Non-pigmented ciliary epithelial cell (primary cell): ENCODE measurements around the gene BDKRB1.

Source experiments
- DNase-seq: peaks from one replicate; pipeline ENCODE4 v3.0.0-alpha.2; 2010; ENCODE audit warnings: low read depth

The BDKRB1 gene

GRCh38 chr14:96255501-96256366, at the start of gene BDKRB1:
BDKRB1 (plus strand) TSS chr14:96256210; CDS start chr14:96263683, 7,473 bp downstream.
- DNase-seq = peak; percentile 75

DNA sequence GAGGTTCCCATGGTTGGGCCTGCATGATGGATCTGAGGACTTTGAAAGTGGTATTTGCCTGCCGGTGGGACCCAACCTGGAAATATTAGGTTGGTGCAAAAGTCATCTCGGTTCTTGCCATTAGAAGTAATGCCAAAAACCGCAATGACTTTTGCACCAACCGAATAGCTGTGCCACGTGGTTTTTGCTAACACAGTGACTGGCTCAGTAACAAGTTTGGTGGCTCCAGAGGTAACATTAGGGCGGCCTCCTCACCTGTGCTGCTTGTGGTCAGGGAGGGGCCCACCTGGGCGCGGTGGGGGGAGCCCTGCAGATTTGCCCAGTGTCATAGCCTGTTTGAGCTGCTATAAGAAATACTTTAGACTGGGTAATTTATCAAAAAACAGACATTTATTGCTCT, 49.5 kb upstream of the BDKRB1 start:
- no peak for DNase-seq

- DNase-seq = no peak
These were observed 48.3 kb upstream of the BDKRB1 start for GRCh38 chr14:96207686-96208085.

GRCh38 chr14:96208739-96209138, 47.3 kb upstream of the BDKRB1 start:
- DNase-seq = no peak

GRCh38 chr14:96212140-96212539, 43.9 kb upstream of the BDKRB1 start:
- DNase-seq = no peak

DNA sequence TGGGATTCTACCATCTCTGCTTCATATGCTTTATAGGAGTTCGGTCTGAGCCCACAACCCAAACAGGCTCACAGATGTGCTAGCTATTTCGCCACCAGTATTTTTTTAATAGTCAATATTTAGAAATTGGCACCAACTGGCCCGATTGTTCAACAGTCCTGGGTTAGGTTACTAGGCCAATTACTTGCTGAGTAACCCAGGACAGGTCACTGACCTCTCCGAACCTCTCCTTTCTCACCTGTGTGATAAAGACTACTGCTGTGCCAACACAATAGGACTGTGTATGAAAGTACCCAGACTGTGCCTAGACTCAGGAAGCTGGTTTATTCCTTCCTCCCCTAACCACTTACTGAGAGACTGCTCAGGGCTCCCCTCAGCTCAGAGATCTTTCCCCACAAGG, 43.1 kb upstream of the BDKRB1 start:
- no peak for DNase-seq

- no peak for DNase-seq
These were observed 42.0 kb upstream of the BDKRB1 start for GRCh38 chr14:96213871-96214465.

- DNase-seq = no peak
These were observed 41.2 kb upstream of the BDKRB1 start for GRCh38 chr14:96214793-96215192.

GRCh38 chr14:96215452-96216244, 40.4 kb upstream of the BDKRB1 start:
- DNase-seq = no peak

GRCh38 chr14:96216627-96217026, 39.4 kb upstream of the BDKRB1 start:
- no peak for DNase-seq

DNA sequence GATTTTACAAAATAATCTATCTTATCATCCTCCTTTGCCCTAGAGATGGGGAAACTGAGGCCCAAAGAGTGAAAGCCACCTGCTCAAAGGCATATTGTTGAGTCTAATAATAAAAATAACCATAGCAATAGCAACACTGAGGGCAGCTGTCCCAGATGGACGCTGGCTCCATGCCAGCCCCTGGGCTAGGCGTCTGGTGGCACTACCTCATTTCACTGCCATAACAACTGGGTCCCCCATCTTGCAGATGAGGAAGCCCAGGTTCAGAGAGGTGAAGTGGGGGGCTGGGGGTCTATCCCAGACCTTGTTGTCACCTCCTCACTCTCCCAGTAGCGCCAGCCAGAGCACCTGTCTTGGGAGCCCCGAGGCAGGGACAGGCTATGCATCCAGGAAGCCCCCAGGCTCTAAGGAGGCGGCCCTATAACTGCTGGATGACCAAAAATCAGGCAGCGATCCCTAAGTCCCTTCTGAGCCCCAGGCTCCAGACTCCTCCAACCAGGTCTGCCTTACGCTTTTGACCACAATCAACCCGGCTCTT, 38.6 kb upstream of the BDKRB1 start:
- no peak for DNase-seq

DNA sequence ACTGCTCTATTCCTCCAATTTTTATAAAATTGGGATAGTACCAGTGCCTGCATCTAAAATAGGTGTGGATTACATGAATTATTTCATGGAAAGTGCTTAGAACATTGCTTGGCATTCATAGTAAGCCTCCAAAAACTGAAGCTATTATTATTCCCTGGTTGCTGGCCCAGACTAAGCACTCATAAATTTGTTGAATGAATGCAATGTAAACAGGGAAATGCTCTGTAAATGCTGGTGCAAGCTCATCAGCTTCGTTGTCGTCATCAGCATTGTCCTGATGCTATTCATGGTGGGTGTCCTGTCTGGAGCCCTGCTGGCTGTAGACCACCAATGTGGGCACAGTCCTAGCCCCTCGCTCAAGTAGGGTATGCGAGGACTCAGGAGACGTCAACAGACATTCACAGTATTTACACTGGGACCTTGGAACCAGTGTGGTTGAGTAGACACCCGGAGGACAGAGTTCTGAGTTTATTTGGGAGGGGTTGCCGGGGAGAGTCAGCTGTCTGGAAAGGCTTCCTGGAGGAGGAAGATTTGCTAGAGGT, 34.8 kb upstream of the BDKRB1 start:
- no peak for DNase-seq

DNA sequence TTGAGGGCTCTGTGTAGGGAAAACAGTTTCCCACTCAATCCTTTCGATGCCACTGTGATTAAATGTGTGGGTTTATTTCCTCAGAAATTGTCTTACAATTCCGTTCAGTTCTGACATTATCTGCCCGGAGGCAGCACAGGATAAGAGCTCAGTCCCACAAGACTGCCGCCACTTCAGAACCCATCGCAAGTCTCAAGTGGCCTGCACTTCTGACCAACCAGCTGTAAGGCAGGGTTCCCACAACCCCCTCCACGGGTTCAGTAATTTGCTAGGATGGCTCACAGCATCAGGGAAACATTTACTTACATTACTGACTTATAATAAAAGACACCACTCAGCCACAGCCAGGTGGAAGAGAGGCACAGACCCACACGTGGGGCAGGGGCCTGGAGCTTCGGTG, 34.2 kb upstream of the BDKRB1 start:
- DNase-seq = no peak

DNA sequence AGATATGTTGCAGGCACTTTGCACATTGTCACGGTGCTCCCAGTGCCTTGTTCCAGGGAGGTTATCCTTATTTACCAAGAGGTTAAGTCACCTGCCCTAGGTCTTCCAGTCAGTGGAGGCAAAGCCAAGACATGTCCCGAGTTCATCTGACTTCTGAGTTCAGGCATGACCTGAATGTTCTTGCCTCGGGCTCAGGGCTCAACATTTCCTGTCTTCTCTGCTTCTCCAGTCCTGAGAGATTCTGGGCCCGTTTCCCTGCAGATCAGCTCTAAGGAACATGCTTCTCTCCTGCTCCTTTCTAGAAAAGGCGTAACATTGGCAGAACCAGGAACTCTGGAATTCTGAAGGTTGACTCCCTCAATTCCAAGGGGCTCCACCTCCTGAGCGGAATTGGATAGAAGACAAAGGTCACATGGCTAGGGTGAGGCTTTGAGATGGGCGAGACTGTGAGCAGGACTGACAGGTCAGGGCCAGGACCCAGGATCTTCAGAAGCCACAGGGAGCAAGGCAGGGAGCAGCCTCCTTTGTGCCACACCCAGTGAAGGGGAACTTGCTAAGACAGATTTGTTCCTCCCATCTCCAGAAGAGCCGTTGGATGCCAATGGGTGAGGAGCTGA, 31.4 kb upstream of the BDKRB1 start:
- DNase-seq = no peak

GRCh38 chr14:96225213-96225612, 30.8 kb upstream of the BDKRB1 start:
- DNase-seq = no peak

DNA sequence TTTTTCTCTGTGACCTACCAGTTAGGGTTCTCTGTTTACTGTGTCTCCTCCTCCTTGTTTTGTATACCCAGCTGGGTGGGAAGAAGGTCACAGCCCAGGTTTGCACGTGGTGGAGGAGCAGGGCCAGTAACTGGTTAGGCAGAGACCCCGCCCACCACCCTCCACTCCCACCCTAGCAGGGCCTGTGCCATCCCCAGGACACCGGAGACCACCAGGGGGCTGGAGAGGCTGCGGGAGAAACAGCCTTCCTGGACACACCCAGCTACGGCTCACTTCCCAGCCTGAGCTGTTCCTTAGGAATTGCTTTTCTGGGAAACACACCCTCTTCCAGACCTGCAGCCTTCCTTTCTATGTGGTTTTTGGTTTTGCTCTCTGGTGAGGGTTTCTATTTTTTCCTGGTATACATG, 30.3 kb upstream of the BDKRB1 start:
- no peak for DNase-seq

DNA sequence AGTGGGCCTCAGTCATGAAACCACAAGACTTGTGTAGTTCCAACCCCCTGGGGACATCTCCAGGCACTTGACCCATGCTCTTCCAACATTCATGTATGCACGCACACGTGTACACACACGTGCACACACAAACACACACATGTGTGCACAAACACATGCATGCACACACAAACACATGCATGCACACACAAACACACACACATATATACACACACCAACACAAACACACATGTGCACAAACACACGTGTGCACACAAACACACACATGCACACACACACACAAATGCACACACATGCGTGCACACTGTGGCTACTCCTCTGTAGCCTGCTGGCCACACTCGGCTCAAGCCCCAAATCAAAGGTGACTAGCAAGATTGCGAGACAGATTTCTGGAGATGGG, 28.6 kb upstream of the BDKRB1 start:
- no peak for DNase-seq

DNA sequence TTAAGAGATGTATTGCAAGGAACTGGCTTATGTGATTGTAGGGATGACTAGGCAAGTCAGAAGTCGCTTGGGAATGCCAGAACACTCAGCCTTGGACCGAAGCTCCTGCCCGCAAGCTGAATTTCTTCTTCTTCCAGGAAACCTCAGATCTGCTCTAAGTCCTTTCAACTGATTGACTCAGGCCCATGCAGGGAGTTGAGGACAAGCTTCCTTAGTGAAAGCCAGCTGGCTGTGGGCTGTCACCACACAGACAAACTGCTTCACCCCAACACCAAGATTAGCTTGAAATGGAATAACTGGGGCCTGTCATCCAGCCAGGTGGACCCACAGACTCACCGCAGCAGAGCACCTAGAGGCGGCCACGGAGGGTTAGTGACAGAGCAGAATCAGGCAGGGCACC, 26.7 kb upstream of the BDKRB1 start:
- DNase-seq = no peak

DNA sequence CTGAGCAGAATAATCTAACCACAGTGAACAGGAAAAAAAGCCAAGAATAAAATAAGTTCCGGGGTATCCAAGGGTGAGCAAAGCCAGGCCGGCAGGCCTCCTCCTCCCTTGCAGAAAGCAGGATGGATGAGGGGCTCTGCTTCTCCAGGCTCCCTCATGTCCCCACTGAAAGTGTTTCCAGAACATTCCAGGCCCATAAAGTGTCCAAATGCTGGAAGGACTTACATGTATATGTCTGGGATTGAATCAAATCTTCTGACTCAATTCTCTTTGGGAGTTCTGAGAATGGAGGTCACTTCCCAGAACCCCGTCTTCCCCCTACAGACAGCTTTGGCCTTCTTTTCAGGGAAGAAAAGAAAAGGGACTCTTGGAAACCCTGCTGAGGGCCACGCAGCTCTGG, 25.0 kb upstream of the BDKRB1 start:
- no peak for DNase-seq

DNA sequence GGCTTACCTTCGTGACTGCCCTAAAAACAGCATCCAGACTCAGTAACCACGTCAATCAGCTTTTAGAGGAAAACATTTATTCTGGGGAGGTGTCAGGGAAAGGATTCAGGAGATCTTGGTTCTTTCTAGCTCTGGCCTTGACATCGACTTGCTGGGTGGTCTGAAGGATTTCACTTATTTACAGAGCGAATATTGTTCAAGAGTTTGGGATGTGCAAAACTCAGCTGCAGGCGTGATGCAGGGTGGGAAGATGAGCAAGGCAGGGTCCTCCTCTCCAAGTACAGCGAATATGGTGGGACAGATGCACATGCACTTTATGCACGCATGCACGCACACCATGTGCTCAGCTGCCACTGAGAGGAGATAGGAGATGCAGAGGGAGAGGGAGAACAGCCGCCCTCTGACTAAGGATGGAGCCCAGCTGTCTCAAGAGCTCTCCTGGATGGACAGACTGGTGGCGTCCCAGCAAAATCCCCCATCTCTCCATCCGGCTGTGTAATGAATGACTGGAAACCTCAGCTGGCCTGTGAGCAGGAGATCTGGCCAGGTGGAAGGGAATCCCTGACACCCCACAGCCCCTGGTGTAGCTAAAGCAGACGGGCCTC, 24.4 kb upstream of the BDKRB1 start:
- no peak for DNase-seq

DNA sequence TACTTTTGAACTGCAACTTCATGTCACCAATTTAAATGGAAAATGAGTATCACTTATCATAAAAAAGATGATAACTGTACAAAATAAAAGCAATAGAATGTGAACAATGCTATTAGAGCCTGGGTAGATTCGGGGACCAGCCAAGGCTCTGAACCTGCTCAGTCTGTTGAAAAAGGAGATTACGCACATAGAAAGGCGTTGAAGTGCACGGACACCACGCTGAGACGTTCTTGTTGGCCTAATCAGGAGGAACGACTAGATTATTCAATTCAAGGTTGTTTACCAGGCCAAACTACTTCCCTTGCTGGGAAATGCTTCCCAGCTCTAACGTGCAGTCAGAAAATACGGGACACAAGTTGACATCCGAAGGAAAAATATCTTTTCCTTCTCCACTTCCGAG, 23.5 kb upstream of the BDKRB1 start:
- DNase-seq = no peak
